ENCODE results near the gene PLS3.

DNA sequence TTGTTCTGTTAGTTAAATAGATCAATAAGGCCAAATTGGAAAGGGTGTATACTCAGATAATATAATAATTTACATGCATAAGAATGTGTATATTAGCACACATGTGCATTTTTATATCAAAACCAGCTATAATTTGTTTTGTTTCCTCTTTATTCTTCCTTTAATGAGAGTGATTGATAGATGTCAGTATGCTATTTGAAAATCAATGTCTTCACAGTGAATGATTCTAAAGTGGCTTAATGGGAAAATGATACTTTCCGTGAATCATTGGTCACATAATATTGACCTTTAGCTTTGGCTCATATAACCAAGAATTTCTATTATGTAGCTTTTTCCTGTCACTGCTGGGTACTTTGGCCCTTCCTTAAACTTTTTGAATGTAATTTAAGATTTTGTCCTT lies 48.6 kb downstream of the PLS3 start:
- TF ChIP-seq, protein P1, sequence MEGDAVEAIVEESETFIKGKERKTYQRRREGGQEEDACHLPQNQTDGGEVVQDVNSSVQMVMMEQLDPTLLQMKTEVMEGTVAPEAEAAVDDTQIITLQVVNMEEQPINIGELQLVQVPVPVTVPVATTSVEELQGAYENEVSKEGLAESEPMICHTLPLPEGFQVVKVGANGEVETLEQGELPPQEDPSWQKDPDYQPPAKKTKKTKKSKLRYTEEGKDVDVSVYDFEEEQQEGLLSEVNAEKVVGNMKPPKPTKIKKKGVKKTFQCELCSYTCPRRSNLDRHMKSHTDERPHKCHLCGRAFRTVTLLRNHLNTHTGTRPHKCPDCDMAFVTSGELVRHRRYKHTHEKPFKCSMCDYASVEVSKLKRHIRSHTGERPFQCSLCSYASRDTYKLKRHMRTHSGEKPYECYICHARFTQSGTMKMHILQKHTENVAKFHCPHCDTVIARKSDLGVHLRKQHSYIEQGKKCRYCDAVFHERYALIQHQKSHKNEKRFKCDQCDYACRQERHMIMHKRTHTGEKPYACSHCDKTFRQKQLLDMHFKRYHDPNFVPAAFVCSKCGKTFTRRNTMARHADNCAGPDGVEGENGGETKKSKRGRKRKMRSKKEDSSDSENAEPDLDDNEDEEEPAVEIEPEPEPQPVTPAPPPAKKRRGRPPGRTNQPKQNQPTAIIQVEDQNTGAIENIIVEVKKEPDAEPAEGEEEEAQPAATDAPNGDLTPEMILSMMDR (IDR thresholded peaks at IDR 0.05; ENCODE audit: insufficient read depth, low read length, poor library complexity, severe bottlenecking) = no peak
- TF ChIP-seq EZH2phosphoT487 (conservative IDR thresholded peaks at IDR 0.05; ENCODE audit: low read length) = no peak
